SK-N-SH (cell line): ENCODE data around the gene TPM4. TPM values are rescaled to one million over a fixed set of nuclear protein-coding genes. Genes with fewer than 3 reads are reported as not detected.

Experiments used
- CTCF ChIA-PET: fragments of 300-600, 350-600 bp; formaldehyde crosslinking; extraction: SDS; loops from one replicate; lab custom pipeline; 2021; lab: Yijun Ruan, JAX
- POLR2A ChIA-PET: fragments of 350-600 bp; sonication (Branson Sonifier 250); formaldehyde crosslinking; extraction: SDS; loops from one replicate; lab custom pipeline; 2020; ENCODE audit warnings: antibody characterized with exemption, inconsistent platforms; lab: Yijun Ruan, JAX
- DNase-seq: peaks from one replicate; pipeline ENCODE4 v3.0.0; 2012
- H2AFZ ChIP-seq: fragments of 200-600 bp; sonication (generic); 2 replicates; pipeline ENCODE4 v1.8.1; 2016; ENCODE audit warnings: antibody characterized with exemption, mild to moderate bottlenecking, low read depth
- H3F3A ChIP-seq: fragments of 200-600 bp; sonication (generic); replicated peaks from 2 replicates; pipeline ENCODE3; 2016; ENCODE audit warnings: antibody characterized with exemption, mild to moderate bottlenecking; ENCODE audit not compliant: insufficient read depth
- H3K27ac ChIP-seq, 2 experiments: fragments of 200-500 bp in 1 of 2; fragments of 200-600 bp in 1 of 2; sonication (Bioruptor generic) in 1 of 2; sonication (generic), shearing (Covaris generic) in 1 of 2; 2 replicates each; pipeline versions ENCODE4 v1.5.1 to v1.6.1; 2014 to 2016; ENCODE audit warnings: low read depth in 2 of 2, inconsistent platforms in 1 of 2, low read length in 1 of 2, mild to moderate bottlenecking in 1 of 2, mixed read lengths in 1 of 2
- H3K27me3 ChIP-seq: fragments of 200-600 bp; sonication (generic), shearing (Covaris generic); 2 replicates; pipeline ENCODE4 v1.6.1; 2016; ENCODE audit warnings: mixed run types; ENCODE audit not compliant: insufficient read depth
- H3K36me3 ChIP-seq, 2 experiments: fragments of 200-500 bp in 1 of 2; fragments of 200-600 bp in 1 of 2; sonication (Bioruptor generic) in 1 of 2; sonication (generic) in 1 of 2; replicated peaks in 1 of 2; 2 replicates each; pipeline versions ENCODE3 to v1.5.1; 2014 to 2016; ENCODE audit warnings: low read length in 1 of 2, mild to moderate bottlenecking in 1 of 2; ENCODE audit not compliant: insufficient read depth in 2 of 2, control insufficient read depth in 1 of 2
- H3K4me1 ChIP-seq, 2 experiments: fragments of 200-500 bp in 1 of 2; fragments of 200-600 bp in 1 of 2; sonication (Bioruptor generic) in 1 of 2; sonication (generic), shearing (Covaris generic) in 1 of 2; 2 replicates each; pipeline versions ENCODE4 v1.5.1 to v1.6.1; 2014 to 2016; ENCODE audit warnings: low read depth in 1 of 2, low read length in 1 of 2, mixed run types in 1 of 2; ENCODE audit not compliant: insufficient read depth in 2 of 2, control insufficient read depth in 1 of 2
- H3K4me2 ChIP-seq: fragments of 200-600 bp; sonication (generic), shearing (Covaris generic); 2 replicates; pipeline ENCODE4 v1.6.1; 2017; ENCODE audit warnings: mixed run types
- H3K4me3 ChIP-seq, 2 experiments: fragments of 200-500 bp in 1 of 2; fragments of 200-600 bp in 1 of 2; sonication (Bioruptor generic) in 1 of 2; sonication (generic), shearing (Covaris generic) in 1 of 2; 2 replicates each; pipeline versions ENCODE4 v1.5.1 to v1.8.1; 2014 to 2016; ENCODE audit warnings: low read depth in 2 of 2, inconsistent platforms in 1 of 2, low read length in 1 of 2, mild to moderate bottlenecking in 1 of 2, mixed read lengths in 1 of 2, moderate library complexity in 1 of 2
- H3K79me2 ChIP-seq: fragments of 200-600 bp; sonication (generic); 2 replicates; pipeline ENCODE4 v1.8.1; 2017; ENCODE audit warnings: mild to moderate bottlenecking; ENCODE audit not compliant: insufficient read depth
- H3K9ac ChIP-seq: fragments of 200-600 bp; sonication (generic); 2 replicates; pipeline ENCODE4 v1.6.1; 2017; ENCODE audit warnings: mixed run types
- H3K9me2 ChIP-seq: fragments of 200-600 bp; sonication (generic); 2 replicates; pipeline ENCODE4 v1.6.1; 2017; ENCODE audit warnings: mixed run types
- H3K9me3 ChIP-seq: fragments of 200-600 bp; sonication (generic); 2 replicates; pipeline ENCODE4 v1.6.1; 2017; ENCODE audit warnings: mixed run types, mild to moderate bottlenecking, moderate library complexity
- H4K20me1 ChIP-seq: fragments of 200-600 bp; sonication (generic); 2 replicates; pipeline ENCODE4 v1.6.1; 2017; ENCODE audit warnings: mild to moderate bottlenecking, mixed run types; ENCODE audit not compliant: insufficient read depth
- ELF1 ChIP-seq: IDR thresholded peaks from 2 replicates; pipeline ENCODE4 v1.4.0; 2012
- EP300 ChIP-seq, 2 experiments: IDR thresholded peaks; 2 replicates each; pipeline versions ENCODE4 v1.4.0 to v1.6.1; 2012; ENCODE audit warnings: borderline replicate concordance in 1 of 2, low read depth in 1 of 2, low read length in 1 of 2
- EZH2phosphoT487 ChIP-seq: fragments of 200-600 bp; sonication (generic); IDR thresholded peaks from 2 replicates; pipeline ENCODE4 v1.6.1; 2017; ENCODE audit warnings: low read depth, mixed run types, mild to moderate bottlenecking, antibody characterized with exemption, moderate library complexity, borderline replicate concordance
- GABPA ChIP-seq: IDR thresholded peaks from 2 replicates; pipeline ENCODE4 v1.4.0; 2012; ENCODE audit warnings: low read depth, mild to moderate bottlenecking
- GATA2 ChIP-seq: sonication (generic); formaldehyde crosslinking; IDR thresholded peaks from 2 replicates; pipeline ENCODE4 v1.5.0; 2020; ENCODE audit warnings: mild to moderate bottlenecking, missing genetic modification reagents
- JUND ChIP-seq: IDR thresholded peaks from 2 replicates; pipeline ENCODE4 v1.4.0; 2012
- NFIC ChIP-seq: IDR thresholded peaks from 2 replicates; pipeline ENCODE4 v1.4.0; 2012; ENCODE audit warnings: borderline replicate concordance
- RAD21 ChIP-seq: IDR thresholded peaks from 2 replicates; pipeline ENCODE4 v1.6.1; 2012; ENCODE audit warnings: mild to moderate bottlenecking, low read length
- RXRA ChIP-seq: IDR thresholded peaks from 2 replicates; pipeline ENCODE4 v1.4.0; 2012; ENCODE audit warnings: low read depth, mild to moderate bottlenecking, borderline replicate concordance
- SIN3A ChIP-seq: IDR thresholded peaks from 2 replicates; pipeline ENCODE4 v1.6.1; 2012; ENCODE audit warnings: low read depth, mild to moderate bottlenecking, low read length, moderate library complexity, borderline replicate concordance
- TAF1 ChIP-seq: IDR thresholded peaks from 2 replicates; pipeline ENCODE4 v1.6.1; 2012; ENCODE audit warnings: low read depth, mild to moderate bottlenecking, low read length, moderate library complexity, borderline replicate concordance
- TCF12 ChIP-seq: IDR thresholded peaks from 2 replicates; pipeline ENCODE4 v1.4.0; 2012
- YY1 ChIP-seq: IDR thresholded peaks from 2 replicates; pipeline ENCODE4 v1.4.0; 2012; ENCODE audit warnings: low read depth, mild to moderate bottlenecking
- WGBS: methylation state at CpG from one replicate; pipeline ENCODE4 v1.1.6; 2017; ENCODE audit warnings: low lambda C conversion rate; 5-methylcytosine and 5-hydroxymethylcytosine counted together
- polyA plus RNA-seq, 3 experiments: library from polyadenylated mRNA; depleted of rRNA; stranded (reverse); fragments of >200 nt; gene quantifications; 2 replicates each; pipeline ENCODE4 v1.2.3, GENCODE V29; 2012
- TF ChIP-seq, protein P1 (sequence below): fragments of 150-350 bp; IDR thresholded peaks from 2 replicates; pipeline ENCODE4 v1.6.1; 2016; ENCODE audit warnings: mild to moderate bottlenecking, low read depth, low read length
- TF ChIP-seq, protein P2 (sequence below): IDR thresholded peaks from 2 replicates; pipeline ENCODE4 v1.6.1; 2012; ENCODE audit warnings: mild to moderate bottlenecking, low read depth, low read length, moderate library complexity
- TF ChIP-seq, protein P3 (sequence below): IDR thresholded peaks from 2 replicates; pipeline ENCODE4; 2012
- TF ChIP-seq, protein P4 (sequence below): IDR thresholded peaks from 2 replicates; pipeline ENCODE4 v1.4.0; 2012; ENCODE audit warnings: low read depth

TPM4 gene
- polyA plus RNA-seq, 1 of the 3 experiments (the other 2 are of a cell fraction): 440 TPM

DNA sequence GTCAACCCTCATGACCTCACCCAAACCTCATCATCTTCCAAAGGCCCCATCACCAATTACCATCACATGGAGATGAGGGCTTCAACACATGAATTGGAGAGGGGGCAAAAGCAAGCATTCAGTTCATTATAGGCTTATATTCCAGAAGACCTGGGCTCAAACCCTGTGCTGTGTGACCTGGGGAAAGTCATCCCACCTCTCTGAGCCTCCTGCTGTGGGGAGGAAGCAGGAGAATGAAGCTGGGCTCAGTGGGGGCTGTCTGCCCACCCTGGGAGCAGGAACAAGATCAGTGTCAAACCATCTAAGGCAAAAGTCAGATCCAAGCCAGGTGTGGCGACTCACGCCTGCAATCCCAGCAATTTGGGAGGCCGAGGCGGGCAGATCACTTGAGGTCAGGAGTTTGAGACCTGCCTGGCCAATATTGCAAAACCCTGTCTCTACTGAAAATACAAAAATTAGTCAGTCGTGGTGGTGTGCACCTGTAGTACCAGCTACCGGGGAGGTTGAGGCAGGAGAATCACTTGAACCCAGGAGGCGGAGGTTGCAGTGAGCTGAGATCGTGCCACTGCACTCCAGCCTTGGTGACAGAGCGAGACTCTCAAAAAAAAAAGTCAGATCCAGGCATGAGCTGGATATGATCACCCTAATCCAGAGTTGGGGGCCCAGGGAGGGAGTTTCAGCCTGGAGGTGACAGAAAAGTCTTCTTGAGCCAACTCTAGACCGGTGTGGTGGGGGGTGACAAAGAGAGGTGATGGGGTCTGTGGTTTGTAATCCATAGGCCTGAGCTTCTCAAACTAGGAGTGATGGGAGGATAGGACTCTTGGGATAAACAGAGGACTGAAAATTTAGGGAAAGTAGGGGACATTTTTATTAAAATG is 1.6 kb upstream of the TPM4 start:
- Histone ChIP-seq H3K4me2 (no peak overlapping the region), H3K4me3 (no peak overlapping the region), H3K79me2 (peaks cover 24% of the 10 kb centered on the region), H2AFZ (no peak overlapping the region), H3F3A (peaks cover 42% of the 10 kb centered on the region)
- TF ChIP-seq SIN3A (no peak), EZH2phosphoT487 (no peak), YY1 (no peak), ELF1 (no peak), NFIC (no peak), TCF12 (no peak), GABPA (no peak), JUND (no peak), TAF1 (no peak), RAD21 (no peak), RXRA (no peak), EP300 (IDR thresholded peaks at IDR 0.05; ENCODE audit: borderline replicate concordance in 1 of 2, low read depth in 1 of 2, low read length in 1 of 2) (no peak), GATA2 (CRISPR knock-in tag) (no peak)
- TF ChIP-seq, protein P1, sequence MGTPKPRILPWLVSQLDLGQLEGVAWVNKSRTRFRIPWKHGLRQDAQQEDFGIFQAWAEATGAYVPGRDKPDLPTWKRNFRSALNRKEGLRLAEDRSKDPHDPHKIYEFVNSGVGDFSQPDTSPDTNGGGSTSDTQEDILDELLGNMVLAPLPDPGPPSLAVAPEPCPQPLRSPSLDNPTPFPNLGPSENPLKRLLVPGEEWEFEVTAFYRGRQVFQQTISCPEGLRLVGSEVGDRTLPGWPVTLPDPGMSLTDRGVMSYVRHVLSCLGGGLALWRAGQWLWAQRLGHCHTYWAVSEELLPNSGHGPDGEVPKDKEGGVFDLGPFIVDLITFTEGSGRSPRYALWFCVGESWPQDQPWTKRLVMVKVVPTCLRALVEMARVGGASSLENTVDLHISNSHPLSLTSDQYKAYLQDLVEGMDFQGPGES: no peak
- TF ChIP-seq, protein P2, sequence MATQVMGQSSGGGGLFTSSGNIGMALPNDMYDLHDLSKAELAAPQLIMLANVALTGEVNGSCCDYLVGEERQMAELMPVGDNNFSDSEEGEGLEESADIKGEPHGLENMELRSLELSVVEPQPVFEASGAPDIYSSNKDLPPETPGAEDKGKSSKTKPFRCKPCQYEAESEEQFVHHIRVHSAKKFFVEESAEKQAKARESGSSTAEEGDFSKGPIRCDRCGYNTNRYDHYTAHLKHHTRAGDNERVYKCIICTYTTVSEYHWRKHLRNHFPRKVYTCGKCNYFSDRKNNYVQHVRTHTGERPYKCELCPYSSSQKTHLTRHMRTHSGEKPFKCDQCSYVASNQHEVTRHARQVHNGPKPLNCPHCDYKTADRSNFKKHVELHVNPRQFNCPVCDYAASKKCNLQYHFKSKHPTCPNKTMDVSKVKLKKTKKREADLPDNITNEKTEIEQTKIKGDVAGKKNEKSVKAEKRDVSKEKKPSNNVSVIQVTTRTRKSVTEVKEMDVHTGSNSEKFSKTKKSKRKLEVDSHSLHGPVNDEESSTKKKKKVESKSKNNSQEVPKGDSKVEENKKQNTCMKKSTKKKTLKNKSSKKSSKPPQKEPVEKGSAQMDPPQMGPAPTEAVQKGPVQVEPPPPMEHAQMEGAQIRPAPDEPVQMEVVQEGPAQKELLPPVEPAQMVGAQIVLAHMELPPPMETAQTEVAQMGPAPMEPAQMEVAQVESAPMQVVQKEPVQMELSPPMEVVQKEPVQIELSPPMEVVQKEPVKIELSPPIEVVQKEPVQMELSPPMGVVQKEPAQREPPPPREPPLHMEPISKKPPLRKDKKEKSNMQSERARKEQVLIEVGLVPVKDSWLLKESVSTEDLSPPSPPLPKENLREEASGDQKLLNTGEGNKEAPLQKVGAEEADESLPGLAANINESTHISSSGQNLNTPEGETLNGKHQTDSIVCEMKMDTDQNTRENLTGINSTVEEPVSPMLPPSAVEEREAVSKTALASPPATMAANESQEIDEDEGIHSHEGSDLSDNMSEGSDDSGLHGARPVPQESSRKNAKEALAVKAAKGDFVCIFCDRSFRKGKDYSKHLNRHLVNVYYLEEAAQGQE: no peak
- TF ChIP-seq, protein P3, sequence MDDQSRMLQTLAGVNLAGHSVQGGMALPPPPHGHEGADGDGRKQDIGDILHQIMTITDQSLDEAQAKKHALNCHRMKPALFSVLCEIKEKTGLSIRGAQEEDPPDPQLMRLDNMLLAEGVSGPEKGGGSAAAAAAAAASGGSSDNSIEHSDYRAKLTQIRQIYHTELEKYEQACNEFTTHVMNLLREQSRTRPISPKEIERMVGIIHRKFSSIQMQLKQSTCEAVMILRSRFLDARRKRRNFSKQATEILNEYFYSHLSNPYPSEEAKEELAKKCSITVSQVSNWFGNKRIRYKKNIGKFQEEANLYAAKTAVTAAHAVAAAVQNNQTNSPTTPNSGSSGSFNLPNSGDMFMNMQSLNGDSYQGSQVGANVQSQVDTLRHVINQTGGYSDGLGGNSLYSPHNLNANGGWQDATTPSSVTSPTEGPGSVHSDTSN: no peak
- TF ChIP-seq, protein P4, sequence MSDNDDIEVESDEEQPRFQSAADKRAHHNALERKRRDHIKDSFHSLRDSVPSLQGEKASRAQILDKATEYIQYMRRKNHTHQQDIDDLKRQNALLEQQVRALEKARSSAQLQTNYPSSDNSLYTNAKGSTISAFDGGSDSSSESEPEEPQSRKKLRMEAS: no peak
- TF ChIP-seq, all 33 proteins: peak for 0
- ChIA-PET POLR2A (interaction anchor here (0.6 kb wide), 1 partner anchor 15 kb away, joined by 3 read pairs; no protein-coding TSS in a partner anchor), CTCF (interaction anchor here (0.6 to 7.7 kb wide), 5 partner anchors 13 to 80 kb away, joined by 3 to 90 read pairs (median 3); no protein-coding TSS in a partner anchor)
- 95% methylated on average over 8 of the region's 10 CpGs for WGBS
- Histone ChIP-seq H3K9ac (no peak overlapping the region), H3K27me3 (no peaks in the 10 kb centered on the region), H4K20me1 (no peaks in the 10 kb centered on the region), H3K9me2 (no peaks in the 10 kb centered on the region), H3K36me3 (peaks cover 0 to 12% of the 10 kb centered on the region in 2 experiments), H3K4me1 (peaks cover 7 to 14% of the 10 kb centered on the region in 2 experiments), H3K27ac (no peak overlapping the region), H3K9me3 (no peaks in the 10 kb centered on the region)
- no peak for DNase-seq
